NCI-H2227 (cell line): ENCODE data around the gene TAF5.
"Not testable (repeated sequence)": the region's sequence is repeated elsewhere in the genome, so short reads cannot be mapped to it uniquely, and the experiment has no call there.

ENCODE experiments used
- DNase-seq: peaks from one replicate; lab custom pipeline; 2025; ENCODE audit not compliant: unreplicated experiment; lab: John Stamatoyannopoulos, UW

The TAF5 gene

DNA sequence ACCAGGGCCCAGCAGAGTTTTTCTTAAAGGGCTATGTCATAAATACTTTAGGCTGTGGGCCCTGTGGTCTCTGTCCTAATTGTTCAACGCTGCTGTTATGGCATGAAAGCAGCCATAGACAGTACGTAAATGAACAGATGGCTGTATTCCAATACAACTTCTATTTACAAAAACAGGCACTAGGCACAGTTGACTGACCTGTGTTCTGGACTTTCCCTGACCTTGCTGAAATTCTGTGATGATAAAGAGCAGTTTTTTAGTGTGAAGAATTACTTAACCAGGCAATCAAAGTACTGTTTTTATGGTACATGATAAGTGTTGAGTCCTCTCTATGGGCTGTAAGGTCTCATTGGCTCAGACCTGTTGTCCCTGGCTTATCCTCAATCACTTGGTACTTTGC is 45.8 kb downstream of the TAF5 start:
- DNase-seq: no peak

GRCh38 chr10:103415581-103415980 is 47.8 kb downstream of the TAF5 start:
- no peak for DNase-seq

DNA sequence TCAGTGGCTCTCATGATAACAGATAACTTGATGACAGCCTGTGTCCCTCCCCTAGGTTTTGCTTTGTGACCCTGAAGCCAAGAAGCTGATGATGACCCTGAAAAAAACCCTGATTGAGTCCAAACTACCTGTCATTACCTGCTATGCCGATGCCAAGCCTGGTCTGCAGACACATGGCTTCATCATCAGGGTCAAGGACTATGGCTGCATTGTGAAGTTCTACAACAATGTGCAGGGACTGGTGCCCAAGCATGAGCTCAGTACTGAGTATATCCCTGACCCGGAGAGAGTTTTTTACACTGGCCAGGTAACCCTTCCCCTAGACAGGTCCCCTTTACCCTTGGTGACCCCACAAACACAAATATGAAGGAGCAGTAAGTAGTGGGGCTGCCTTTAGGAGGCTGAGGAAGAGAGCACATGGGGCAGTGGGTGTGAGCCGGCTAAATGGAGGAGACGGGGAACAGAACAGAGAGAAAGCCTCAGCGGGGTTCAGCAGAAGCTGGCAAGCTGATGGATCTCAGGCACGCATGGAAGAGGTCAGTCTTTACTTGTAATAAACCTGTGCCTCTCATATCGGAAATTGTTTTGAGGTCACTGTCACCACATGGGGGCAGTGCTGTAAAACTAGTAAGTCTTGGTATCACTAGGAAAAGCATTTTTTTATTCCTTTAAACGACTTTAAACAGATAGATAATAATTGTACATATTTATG is 48.8 kb downstream of the TAF5 start:
- DNase-seq: peak; percentile 55

- DNase-seq: not testable (repeated sequence)
These were observed 49.3 kb downstream of the TAF5 start for GRCh38 chr10:103417148-103417469.

DNA sequence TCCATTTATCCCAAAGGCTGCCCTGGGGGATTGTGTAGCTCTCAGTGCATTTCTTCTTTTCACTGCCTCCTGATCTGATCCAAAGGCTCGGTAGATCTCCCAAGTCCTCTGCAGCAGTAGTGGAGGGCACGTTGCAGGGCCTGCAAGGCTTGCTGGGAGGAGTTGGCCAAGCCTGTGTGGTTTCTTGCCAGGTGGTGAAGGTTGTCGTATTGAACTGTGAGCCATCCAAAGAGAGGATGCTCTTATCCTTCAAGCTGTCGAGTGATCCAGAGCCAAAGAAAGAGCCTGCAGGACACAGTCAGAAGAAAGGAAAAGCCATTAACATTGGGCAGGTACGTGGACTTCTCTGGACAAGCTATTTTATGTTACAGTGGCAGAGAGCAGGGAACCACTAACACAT is 49.8 kb downstream of the TAF5 start:
- no peak for DNase-seq

- no peak for DNase-seq
These were observed 51.3 kb downstream of the TAF5 start for GRCh38 chr10:103419101-103419500.

DNA sequence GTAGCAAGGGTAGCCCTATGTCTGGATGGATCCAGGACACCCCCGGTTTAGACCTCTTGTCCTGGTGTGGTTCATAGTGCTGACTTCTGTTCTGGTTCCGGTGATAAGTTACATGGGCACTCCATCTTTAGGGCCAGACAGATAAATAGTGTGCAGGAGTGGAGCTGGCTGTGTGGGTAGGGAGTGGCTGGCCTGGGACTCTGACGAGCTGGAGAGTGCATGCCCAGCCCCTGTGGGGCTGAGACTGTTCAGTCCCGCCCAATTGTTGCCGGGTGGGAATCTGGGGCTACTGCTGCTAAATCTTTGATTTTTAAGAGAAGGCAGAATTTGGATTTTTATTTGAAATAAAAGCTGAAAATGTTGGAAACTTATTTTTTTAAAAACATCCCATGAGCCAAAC is 56.0 kb downstream of the TAF5 start:
- no peak for DNase-seq

GRCh38 chr10:103427866-103428265 is 60.1 kb downstream of the TAF5 start:
- DNase-seq: no peak

- DNase-seq: no peak
These were observed 61.3 kb downstream of the TAF5 start for GRCh38 chr10:103428989-103429643.

DNA sequence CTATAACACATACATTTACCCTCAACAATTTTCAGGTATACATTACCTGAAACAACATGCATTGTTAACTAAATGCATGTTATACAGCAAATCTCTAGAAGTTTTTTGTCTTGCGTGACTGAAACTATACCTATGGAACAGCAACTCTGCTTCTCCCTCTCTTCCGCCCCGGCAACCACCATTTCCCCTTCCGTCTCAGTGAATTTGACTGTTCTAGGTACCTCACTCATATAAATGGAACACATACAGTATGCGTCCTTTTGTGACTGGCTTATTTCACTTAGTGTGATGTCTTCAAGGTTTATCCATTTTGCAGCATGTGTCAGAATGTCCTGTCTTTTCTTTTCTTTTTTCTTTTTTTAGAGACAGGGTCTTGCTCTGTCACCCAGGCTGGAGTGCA is 61.9 kb downstream of the TAF5 start:
- no peak for DNase-seq

GRCh38 chr10:103431902-103432301 is 64.1 kb downstream of the TAF5 start:
- no peak for DNase-seq

DNA sequence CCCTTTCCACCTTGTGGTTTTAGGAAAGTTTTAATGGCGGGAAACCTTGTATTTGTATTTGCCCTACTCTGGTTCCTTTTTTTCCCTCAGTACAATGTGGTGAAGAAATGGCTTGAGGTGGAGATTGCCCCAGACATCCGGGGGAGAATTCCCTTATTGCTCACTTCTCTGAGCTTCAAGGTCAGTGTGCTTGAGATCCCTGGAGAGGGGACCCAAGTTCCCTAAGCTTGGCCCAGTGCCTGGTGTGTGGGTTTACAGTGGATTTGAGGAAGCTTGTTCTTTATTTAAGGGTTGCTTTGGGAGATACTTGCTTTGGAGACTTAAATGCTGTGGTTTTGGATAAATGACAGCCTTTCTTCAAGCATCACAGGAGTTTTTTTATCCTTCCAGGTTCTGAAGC is 66.1 kb downstream of the TAF5 start:
- DNase-seq: no peak
